ENCODE results near the gene LSM14A.

DNA sequence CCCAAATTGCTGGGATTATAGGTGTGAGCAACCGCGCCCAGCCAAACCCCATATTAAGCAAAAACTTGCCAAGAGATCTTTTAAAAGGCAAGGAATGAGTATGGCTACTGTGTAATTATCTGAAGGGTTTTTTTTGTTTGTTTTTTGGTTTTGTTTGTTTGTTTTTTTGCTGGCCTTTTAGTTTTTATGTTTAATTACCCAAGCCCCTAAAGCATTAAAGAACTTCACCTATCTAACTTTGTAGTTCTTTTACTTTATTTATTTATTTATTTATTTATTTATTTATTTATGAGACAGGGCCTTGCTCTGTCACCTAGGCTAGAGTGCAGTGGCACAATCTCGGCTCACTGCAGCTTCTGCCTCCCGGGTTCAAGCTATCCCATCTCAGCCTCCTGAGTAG is 41.7 kb downstream of the LSM14A start:
- TF ChIP-seq TAF1 (IDR thresholded peaks at IDR 0.05; ENCODE audit: low read depth) (no peak), USF1 (IDR thresholded peaks at IDR 0.05) (no peak), CREB1 (IDR thresholded peaks at IDR 0.05; ENCODE audit: low read depth) (no peak), MAX (IDR thresholded peaks at IDR 0.05) (no peak), REST (IDR thresholded peaks at IDR 0.05; ENCODE audit: low read depth) (no peak), EP300 (IDR thresholded peaks at IDR 0.05; ENCODE audit: borderline replicate concordance) (no peak), CEBPB (IDR thresholded peaks at IDR 0.05) (no peak), EGR1 (IDR thresholded peaks at IDR 0.05) (no peak), RAD21 (IDR thresholded peaks at IDR 0.05; ENCODE audit: low read depth) (no peak), YY1 (IDR thresholded peaks at IDR 0.05; ENCODE audit: low read depth) (no peak), TEAD4 (IDR thresholded peaks at IDR 0.05) (no peak), TCF12 (IDR thresholded peaks at IDR 0.05; ENCODE audit: low read depth) (no peak)
